GM18867 (cell line): ENCODE measurements around the gene APOA1.

Source experiments
- ATAC-seq: cut with Tn5 transposase; IDR thresholded peaks from one replicate; pipeline ENCODE4 v1.9.1; 2021; ENCODE audit warnings: mild to moderate bottlenecking, moderate library complexity; ENCODE audit not compliant: unreplicated experiment

APOA1 gene

DNA sequence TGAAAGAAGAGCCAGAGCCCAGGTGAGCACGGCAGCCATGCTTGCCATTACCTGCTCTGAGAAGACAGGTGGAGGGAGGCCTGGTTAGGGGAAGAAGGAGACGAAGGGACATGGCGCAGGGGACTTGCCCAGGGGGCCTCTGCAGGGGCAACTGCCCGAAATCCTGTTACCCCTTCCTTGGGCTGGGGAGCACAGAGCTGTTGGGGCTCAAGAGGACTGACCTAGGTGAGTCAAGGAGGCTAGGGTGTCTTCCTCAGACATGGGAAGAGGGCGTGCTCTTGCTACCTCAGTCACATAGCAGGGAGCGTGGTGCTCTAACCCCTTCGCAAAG, 45.6 kb downstream of the APOA1 start, which contains the start of gene APOA5:
Gene APOA5, minus strand, starts transcription at position 67 of the 331 bp plus-strand sequence. Its CDS starts 19 bp downstream, at position 48.
- no peak for ATAC-seq

- ATAC-seq: no peak
Measured at GRCh38 chr11:116791002-116791812, 46.2 kb downstream of the APOA1 start.

- no peak for ATAC-seq
Measured at GRCh38 chr11:116790167-116791001, 47.0 kb downstream of the APOA1 start.

- ATAC-seq: no peak
Measured at GRCh38 chr11:116788975-116789374, 48.4 kb downstream of the APOA1 start.

DNA sequence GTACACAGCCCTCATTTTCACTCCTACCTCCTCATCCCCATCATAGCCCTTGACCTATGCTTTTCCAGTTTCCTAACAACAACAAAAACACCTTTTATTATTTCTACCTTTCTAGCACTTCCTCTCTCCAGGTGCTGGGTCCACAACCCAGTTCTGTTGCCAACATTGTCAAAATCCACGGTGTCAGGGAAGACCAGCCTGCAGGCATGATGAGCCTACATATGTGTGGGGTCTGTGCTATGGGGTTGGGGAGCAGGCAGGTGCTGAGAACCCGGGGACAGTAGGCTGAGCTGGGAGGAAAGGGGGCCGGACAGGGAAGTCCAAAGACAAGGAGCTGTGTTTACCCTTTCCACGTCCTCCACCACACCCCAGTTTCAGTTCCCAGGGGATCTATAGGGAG, 48.9 kb downstream of the APOA1 start:
- ATAC-seq: no peak

DNA sequence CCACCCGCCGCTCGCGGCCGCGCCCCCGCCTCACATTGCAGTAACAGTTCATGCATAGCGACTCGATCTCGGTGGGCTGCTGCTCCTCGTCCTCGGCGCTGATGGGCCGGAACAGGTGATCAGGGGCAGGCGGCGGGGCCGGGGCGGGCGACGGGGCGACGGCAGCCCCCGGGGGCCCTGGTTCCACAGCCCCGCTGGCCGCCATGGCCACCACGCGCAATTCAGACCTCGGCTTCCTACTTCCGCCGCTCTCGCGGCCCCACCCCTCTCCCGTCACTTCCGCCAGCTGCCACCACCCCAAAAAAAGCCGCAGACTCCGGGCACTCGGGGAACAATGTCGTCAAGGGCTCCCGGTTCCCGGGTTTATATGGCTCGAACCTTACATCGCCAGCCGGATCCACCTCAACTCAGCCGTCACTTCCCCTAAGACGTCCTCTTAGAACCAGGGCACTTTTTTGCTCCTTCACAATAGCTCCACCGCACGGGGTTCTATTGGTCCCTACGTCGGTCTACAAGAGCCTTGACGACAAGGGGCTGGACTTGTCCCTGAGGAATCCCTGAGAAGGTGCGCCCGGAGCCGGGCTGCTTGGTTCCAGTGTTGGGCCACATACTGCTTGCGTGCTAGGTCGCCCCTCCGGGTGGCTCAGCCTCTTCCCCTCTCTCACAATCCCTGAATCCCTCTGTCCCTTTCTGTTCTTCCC, 49.5 kb downstream of the APOA1 start, which contains the start of gene ZPR1:
Gene ZPR1, minus strand, starts transcription at position 238 of the 701 bp plus-strand sequence. Its CDS starts 33 bp downstream, at position 205.
- peak; percentile 88 for ATAC-seq

DNA sequence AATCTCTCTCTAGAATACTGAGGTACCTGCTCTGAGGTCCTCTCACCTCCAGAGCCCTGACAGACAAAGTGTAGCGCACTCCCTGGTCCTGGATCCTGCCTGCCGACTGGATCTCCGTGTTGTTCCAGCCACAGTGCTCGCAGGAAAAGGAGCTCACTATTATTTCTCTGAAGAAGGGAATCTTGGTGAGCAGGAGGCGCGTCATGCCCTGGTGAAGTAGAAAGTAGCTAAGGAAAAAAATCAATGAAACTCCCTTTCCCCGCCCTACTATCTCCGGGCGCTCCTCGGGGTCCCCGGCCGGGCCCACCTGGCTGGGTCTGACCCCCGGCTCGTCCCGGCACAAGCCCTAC, 50.0 kb downstream of the APOA1 start:
- peak; percentile 11 for ATAC-seq

GRCh38 chr11:116786966-116787365, 50.5 kb downstream of the APOA1 start:
- ATAC-seq: no peak

GRCh38 chr11:116786326-116786725, 51.1 kb downstream of the APOA1 start:
- ATAC-seq: no peak
